ENCODE results near the gene LOX. TPM values are rescaled to one million over a fixed set of nuclear protein-coding genes. Genes with fewer than 3 reads are reported as not detected.

Gene LOX, protein sequence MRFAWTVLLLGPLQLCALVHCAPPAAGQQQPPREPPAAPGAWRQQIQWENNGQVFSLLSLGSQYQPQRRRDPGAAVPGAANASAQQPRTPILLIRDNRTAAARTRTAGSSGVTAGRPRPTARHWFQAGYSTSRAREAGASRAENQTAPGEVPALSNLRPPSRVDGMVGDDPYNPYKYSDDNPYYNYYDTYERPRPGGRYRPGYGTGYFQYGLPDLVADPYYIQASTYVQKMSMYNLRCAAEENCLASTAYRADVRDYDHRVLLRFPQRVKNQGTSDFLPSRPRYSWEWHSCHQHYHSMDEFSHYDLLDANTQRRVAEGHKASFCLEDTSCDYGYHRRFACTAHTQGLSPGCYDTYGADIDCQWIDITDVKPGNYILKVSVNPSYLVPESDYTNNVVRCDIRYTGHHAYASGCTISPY
- total RNA-seq, result not detected

DNA sequence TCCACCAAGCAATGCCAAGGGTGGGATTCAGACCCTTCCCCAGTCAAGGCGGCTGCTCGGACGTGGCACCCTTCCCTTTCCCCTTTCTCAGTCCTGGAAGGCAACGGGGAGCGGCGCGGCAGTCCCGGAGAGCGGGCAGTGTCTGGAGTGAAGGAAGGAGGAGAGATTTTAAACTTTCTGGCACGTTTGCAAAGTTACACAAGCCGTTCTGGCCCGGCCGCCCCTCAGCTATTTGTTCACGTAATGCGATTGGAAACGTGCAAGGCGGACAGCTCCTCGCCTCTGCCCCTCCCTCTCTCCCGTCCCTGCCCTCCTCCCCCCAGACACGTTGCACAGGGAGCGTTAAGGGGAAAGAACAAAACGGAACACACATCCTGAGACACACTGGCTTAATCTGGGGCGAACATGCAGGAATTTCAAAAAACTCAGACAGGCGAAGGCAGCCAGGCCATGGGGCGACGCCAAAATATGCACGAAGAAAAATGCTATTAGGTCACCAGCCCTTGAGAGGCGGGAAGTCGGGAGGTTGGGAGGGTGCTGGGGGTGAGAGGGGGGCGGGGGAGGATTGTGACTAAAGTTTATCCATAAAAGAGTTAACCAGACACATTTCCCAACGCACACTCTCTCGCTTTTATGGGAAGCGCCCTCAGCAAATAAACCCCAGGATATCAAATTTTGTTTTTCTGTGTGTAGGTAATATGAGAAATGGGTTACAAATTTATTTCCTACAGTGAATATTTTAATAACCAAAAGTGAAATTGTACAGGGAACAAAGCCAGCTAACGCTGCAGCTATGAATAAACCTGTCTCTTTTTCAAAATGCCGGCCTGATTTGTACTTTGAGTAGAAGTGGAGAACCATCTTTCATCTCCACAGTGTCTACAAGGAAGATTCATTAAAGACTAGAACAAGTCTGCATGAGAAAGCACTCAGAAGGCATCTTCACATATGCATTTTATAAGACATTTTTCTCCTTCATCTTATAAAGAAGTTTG lies at the start of gene LOX:
LOX (minus strand) TSS at position 144 of the 995 bp plus-strand sequence. CDS start 274 bp downstream, outside the sequence.

Other genes starting within 250 kb of the LOX start
- not detected for gene FTMT, start 226.4 kb downstream of the LOX start, total RNA-seq
- gene SRFBP1, start 116.3 kb downstream of the LOX start, total RNA-seq, result 10 to 100 TPM in 1 of 2 experiments, 1 to 10 TPM in 1; 9.7 to 10.2 TPM
- gene ZNF474, start 51.3 kb upstream of the LOX start, total RNA-seq, result not detected
- gene SNCAIP, start 234.0 kb upstream of the LOX start, total RNA-seq, result not detected